Amygdala (tissue), 56 donors: ENCODE measurements around the gene KCNMA1.

Experiments
- DNase-seq, 56 donors: peaks; one replicate each; lab custom pipeline; 2025; lab: John Stamatoyannopoulos, UW

KCNMA1 gene

DNA sequence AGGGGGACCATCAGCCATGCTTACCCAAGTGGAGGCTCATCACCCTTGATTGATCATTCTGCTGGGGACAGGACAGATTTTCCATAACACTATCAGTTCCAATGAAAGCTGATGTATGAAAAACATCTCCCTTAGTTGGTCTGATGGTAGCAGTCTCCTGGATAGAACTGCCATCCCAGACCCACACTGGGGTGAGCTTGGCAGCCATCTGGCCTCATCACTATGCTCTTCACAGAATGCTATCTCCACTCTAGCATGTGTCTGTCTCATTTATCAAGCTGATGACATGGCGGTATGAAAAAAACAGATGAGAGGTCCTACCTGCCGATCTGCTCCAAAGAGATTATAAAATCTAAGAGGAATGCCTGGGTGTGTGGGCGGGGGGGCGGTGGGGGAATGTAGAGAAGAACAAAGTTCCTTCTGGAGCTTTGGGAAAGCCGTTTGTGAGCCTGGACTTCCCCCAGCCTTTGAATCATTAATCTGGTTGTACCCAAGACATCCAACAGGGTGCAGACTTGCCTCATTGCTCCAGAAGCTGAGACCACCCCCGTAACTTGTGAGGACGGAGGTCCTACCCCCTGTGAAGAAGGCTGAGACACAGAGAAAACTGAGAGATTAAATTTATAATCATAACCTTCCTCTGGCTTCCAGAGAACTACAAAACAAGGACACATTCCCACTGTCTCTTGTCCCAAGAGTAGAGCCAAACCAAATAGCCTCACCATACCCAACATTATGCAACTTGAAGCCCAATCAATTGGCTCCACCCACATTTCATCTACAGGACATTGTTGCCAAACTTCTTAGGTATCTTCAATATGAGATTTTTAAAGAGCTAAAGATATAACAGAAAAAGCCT, 340.8 kb downstream of the KCNMA1 start:
- DNase-seq = no peak

DNA sequence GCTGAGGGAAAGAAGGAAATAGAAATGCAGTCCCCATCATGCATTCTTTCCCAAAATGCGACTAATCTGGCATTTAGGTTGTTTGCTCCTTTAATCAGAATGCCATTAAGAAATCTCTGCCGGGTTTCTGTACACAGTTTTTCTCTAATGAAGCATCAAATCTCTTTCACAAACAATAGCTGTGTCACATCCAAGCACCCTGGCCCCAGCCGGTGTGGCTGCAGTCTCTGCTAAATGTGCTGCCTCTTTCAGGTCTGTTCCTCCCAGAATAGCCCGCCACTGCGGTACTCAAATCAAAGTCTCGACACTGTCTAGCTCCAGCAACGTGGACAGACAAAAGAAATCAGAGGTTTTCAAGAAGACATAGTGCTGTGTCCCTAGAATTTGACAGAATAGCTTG, 343.8 kb downstream of the KCNMA1 start:
- DNase-seq = no peak

DNA sequence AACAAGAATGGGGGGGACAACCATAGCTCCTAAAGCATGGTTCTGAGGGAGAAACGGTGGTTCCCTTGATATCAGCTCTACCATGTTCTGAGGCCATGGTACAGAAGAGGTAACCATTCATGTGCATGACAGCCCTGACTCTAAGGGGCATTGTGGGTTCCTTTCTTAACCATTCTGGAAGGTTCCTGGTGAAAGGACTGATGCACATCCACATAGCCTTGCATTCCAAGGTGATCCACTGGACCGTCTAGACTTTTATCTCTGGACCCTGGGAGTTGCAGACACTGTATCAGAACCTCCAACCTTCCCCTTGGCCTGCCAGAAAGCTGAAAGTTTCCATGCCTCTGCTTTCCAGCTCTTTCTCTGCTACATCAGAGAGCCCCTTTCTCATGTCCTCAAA, 344.3 kb downstream of the KCNMA1 start:
- DNase-seq = no peak

DNA sequence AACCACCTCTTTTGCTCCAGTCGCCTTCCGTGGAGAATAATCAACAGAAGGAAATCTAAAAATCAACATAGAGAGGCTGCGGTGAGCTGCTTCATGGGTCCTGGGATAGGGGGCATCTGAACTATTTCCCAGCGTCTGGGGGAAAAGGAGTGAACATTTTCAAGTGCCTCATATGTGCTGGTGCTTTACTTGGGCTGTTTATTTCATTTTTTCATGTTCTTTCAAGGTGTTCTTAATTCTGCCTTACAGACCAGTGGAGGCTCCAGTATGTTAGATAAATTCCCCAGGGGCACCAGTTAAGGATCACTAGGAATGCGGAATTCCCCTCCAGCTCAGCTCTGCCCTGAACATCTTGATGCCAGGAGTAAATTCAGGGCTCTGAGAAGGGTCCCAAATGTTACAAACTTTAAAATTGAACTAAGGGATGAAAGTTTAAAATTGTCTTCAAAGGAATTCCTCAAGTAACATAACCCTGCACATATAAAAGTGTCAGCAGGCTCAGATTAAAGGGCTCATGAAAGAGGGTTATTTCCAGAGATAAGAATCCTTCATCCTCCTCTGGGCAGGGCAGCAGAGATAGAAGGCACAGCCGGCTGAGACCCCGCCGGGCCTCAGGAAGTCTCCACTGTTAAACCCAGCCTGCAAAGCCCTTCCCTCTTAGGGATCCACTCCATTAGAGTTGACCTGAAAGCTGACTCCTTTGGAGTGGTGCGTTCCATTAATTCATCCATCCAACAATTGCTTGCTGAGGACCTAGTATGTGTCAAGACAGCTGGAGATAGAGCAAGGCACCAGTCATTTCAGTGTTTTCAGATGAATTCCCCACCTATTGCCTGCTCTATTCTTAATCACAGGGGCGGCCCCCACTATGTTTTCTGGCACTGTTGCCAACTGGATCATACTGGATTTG, 345.8 kb downstream of the KCNMA1 start:
- DNase-seq = no peak

DNA sequence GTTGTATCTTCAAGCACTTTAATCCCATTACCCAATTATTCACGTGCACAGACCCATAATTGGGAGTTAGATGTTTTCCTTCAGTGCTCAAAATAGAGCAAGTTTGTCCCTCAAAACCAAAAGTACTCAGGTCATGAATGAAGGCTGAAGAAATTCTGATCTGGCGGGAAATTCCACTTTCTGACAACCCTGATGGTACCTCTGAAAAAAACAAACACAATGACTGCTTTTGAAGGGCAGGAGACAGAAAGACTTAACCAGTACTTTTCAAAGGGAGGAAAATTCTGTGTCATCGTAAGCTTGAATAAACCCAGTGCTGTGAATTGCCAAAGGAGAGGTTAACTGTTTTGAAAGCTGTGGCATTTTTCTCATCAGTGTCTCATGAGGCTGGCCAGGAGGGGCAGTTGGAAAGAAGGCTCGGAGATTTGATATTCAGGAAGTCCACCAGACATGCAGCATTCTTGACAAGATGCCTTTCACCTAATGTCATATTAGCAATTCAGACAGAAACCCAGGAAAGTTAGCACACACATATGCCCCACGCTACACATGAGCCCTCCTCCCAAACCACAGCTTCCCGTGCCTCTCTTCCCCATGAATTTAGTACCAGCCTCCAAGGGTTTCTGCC, 347.0 kb downstream of the KCNMA1 start:
- DNase-seq = no peak

DNA sequence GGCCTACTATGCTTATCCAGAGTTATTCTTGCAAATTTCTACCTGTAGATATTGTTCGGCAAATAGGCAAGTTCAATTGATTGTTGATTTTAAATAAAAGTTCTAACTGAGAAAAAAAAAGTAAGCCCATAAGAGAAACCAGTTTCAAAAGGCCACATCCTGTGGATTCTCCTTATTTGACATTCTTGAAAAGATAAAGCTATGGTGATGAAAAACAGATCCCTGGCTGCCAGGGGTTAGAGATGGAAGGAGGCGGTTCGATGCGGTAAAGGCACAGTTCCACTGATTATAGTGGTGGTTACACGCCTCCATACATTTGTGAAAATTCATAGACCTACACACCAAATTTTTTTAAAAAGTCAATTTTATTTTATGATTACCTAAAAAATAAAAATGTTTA, 347.8 kb downstream of the KCNMA1 start:
- no peak for DNase-seq

DNA sequence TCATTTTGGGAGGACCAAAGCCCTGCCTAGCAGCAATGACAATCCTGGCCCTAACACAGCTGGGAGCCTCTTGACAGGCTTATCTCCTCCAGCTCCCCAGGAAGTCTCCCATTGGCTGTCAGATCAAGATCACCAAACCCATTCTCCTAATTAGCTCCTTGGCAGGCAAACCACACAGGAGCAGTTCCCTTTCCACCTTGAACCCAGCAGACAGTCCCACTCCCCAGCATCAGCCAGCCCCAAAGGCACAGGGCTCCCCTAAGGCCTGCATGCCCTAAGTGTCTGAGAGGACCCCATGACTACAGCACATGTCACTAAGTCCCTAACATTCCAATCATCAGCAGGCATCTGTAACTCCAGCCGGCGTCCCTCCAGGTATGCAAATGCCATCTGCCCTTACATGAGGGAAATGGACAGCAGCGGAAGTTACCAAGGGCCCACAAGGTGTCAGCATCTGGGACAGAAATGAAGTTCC, 348.5 kb downstream of the KCNMA1 start:
- no peak for DNase-seq

DNA sequence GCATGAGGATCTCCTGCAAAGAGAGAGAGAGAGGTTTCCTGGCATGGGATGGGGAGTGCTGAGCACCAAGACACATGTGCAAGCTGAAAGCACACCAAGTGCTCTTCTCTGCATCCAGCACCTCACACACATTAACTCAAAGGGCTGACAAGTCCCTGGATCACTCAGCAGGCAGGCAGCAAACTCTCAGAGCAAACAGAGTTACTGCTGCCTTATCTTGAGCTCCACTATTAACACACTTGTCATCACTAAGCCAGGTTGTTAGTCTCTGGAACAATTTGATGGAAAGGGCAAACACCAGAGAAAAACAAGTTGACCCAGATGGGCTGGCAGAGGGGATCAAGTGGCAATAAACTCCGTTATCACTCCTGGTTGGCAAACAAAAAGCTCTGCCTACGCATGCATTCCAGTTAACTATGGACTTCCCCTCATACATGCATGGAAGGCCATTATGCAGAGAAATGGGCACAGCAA, 349.9 kb downstream of the KCNMA1 start:
- DNase-seq = no peak

DNA sequence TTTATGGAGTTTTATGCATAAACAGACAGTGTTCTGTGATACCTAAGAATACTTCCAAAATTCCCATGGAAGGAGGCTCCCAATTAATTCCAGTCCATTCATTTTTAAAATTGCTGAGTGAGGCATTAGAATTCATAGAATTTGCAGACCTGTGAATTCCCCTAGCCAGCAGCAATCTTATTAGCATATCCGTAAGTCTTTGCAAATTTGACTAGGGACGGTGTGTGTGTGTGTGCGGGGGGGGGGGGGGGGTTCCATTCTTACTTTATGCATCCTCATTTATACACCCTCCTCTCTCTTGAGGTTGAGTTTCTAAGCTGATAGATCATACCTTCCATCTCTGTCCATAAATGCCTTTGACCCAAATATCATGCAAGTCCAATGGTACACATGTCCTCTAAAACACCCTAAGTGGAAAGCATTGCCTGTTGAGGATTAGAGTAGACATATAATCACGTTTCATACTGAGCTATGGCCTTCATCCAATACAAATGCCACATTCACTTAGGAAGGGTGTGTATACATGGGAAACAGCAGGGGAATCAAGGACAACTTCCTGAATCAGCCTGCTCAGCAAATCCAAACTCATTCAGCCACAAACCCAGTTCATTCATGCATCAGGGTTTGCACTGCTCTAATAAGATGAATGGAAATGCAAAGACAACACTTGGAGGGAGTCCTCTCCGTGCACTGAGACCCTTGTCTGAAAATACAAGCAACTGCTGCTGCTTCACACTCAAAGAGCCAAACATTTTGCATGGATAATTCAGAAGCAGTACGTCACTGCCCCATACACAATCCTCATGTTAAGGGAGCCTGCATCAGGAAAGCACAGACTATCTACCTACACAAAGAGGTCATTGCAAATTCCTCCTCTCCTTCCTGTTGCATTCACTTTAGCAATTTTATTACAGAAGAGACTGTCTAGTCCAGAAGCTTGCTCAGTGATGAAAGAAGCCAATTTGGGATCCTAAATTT, 350.8 kb downstream of the KCNMA1 start:
- no peak for DNase-seq

DNA sequence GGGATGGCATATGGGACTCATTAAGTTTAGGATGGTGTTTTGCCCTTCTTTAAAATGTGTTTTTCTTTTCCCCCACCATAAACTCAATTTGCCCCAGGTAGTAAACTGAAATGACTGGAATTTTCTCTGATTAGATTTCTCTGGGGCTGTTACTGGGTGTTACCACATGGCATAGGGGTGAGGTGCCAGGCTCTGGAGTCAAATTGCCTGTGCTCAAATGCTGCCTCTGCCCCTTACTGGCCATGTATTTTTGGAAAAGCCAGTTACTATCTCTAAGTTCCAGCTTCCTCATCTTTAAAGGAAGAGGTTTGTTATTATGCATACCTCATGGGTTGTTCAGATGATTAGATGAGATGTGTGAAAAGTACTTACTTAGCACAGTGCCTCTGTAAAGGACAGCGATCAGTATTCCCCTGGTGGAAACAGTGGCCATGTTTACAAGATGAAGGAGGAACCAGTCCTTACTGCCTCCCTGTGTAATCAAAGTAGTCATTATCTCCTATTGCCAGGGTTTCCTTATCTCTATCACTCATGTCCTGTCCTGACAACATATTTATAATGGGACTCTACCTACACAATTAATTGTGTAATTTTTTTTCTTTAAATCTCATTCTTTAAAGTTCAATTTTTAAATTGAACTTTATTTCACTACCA, 352.0 kb downstream of the KCNMA1 start:
- no peak for DNase-seq

DNA sequence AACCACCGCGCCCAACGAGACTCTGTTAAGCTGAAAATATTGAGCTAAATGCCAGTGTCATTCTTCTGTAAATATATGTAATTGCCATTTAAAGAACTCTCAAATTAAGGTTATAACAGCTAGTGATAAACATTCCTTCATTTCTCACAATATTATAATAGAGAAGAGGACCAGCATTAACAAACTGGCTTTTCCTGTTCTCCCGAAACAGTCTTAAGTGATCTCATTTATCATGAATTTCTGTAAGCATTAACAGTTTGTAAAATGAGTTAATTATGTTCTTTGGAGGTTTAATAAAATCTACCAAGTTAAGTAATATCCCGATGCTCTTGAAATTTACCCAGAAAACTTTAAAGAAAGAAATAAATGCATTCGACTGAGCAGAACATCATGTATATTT, 352.8 kb downstream of the KCNMA1 start:
- DNase-seq = no peak

DNA sequence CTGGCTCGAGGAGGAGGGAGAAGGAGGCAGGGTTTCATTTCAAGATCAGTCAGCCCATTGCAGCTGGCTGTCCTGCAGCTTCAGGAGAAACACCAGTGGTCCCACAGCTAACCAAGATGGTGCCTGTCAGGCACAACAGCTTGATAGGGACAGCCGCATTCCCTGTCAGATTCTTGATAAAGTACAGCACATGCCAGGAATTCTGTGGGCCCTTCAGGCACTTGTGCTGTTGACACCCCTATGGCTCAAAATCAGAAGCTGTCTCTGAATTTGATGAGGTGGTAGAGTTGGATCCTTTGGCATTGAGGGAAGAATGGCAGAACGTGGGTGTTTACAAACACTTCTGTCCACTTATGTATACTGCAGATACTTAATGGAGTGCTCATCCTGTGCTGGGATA, 354.3 kb downstream of the KCNMA1 start:
- DNase-seq = no peak

DNA sequence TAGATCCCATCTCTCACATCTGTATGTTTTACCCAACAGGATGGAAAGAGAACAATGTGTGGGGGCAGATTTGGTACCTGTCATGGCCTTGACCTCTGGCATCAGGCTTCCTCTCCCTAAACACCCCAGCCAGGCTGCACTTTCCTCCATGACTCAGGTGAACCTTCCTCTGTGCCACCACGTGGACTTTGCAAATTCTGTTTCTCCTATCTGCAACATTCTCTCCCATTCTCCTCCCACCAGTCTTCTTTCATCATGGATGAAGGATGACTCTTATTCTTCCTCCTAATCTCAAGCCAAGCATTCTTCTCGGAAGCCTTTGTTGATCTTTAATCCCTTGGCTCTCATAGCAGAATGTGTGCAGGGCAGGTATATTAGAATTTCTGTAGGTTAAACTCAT, 355.4 kb downstream of the KCNMA1 start:
- DNase-seq = no peak

DNA sequence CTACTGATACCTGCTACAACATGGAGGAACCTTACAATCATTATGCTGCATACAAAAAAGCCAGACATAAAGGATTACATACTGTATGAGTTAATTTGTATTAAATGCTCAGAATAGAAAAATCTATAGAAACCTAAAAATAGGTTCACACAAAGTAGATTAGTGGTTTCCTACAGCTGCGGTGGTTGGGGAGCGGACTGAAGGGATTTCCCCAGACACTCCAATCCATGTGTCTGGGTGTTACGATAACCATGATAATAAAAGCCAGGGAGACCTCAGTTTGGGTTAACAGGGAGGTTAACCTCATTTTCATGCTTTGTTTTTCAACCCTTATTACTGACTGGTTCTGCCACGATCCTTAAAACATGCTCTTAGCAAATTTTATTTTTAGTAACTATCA, 355.9 kb downstream of the KCNMA1 start:
- no peak for DNase-seq

DNA sequence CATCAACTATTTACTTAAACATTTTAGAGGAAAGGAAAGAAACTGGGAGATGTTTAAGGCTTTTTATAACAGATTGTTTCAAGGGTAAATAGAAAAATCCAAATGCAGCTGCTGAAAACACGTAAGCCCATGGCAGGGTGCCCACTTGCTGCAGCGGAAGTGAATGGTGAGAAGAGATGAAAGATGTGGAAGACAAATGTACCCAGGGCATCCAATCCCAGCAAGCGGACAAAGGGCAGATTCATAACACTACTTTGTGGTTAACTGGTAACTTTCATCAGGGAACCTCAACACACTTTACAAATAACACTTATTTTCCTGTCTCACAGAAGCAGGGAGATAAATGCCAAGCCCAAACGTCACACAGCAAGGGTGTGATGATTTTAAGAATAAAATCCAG, 358.4 kb downstream of the KCNMA1 start:
- peak in 10 of 56 donors; percentile 2 to 14 (median 8) for DNase-seq

DNA sequence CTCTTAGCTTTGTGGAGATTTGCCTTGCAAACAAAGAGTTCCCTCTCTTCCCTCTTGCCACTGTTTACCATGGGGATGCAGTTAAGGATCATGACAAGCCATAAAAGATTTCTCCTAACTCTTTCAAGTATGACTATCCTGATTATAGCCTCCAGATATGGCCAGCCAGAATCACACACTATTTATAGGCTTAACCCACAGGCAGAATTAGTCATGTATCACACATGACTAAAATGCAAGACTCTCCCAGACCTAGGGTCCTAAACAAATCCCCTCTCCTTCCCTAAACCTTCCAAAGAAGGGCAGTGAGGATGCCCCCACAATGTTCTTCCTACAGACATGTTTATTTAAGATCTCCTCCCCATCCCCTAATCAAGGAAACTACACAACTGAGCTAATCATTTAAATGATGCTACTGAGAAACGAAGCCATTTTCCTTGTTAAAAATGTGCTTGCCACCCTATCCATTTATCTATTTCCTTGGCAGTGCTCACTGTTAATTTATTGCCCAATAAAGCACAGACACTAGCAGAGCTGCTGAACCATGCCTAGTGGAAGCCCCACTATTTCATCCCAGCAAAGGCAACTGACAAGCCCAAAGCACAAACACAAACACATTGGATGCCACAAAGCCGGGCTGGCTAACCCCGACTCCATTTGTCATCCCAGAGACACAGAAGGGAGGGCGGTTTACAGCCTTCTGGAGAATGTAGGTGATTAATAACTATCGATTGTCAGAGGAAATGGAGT, 363.4 kb downstream of the KCNMA1 start:
- DNase-seq = no peak

DNA sequence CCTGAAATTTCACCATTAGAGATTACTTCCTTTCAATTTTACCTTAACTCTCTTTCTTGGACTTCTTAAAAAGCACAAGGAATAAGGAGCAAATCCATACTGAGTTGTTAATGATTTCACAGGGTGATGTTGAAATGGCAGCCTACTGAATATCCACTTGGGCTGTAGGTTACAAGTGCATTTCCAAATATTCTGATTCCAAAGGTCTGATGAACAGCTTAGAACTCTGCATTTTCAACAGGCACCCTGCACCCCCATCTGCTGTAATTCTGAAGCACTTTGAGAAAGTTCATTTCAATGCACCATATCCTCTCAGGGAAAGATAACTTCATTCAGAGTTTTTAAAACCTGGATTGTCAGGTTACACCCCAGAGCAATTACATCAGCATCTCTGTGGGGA, 368.4 kb downstream of the KCNMA1 start:
- DNase-seq = no peak

DNA sequence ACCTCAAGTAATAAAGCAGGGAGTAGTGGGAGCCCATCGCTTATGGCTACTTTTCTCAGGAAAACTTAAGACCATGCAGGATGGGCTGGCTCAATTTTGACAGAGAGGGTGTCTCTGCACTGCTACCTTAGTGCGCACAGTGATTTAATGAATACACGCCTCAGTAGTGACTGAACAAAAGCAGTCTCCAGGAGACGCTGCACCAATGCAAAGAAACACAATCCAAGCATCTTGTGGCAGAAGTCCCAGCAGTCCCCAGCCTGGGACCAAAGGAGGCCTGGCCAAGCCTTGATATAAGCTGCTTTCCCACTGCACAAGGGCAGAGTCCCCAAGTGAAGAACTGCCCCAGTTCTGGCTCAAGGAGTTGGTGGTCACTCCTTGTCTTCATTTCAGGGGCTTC, 368.9 kb downstream of the KCNMA1 start:
- DNase-seq = peak in 22 of 56 donors; percentile 4 to 74 (median 30)
